GM18951 (cell line): ENCODE measurements around the gene DCUN1D1.
"Not testable (repeated sequence)": the region's sequence is repeated elsewhere in the genome, so short reads cannot be mapped to it uniquely, and the experiment has no call there.

ENCODE experiments used
- POLR2A ChIP-seq: IDR thresholded peaks from 4 replicates; pipeline ENCODE4 v1.6.1; 2011; ENCODE audit warnings: mild to moderate bottlenecking; ENCODE audit not compliant: insufficient read length, insufficient read depth; ENCODE audit errors: extremely low read depth
- in situ Hi-C: fragments of 300-500 bp; cut with MboI; formaldehyde crosslinking; loops from one replicate; pipeline ENCODE4 v1.12.0; 2022; ENCODE audit warnings: low sequenced_read_pairs, mixed read lengths, inconsistent platforms; ENCODE audit not compliant: unreplicated experiment

The DCUN1D1 gene

DNA sequence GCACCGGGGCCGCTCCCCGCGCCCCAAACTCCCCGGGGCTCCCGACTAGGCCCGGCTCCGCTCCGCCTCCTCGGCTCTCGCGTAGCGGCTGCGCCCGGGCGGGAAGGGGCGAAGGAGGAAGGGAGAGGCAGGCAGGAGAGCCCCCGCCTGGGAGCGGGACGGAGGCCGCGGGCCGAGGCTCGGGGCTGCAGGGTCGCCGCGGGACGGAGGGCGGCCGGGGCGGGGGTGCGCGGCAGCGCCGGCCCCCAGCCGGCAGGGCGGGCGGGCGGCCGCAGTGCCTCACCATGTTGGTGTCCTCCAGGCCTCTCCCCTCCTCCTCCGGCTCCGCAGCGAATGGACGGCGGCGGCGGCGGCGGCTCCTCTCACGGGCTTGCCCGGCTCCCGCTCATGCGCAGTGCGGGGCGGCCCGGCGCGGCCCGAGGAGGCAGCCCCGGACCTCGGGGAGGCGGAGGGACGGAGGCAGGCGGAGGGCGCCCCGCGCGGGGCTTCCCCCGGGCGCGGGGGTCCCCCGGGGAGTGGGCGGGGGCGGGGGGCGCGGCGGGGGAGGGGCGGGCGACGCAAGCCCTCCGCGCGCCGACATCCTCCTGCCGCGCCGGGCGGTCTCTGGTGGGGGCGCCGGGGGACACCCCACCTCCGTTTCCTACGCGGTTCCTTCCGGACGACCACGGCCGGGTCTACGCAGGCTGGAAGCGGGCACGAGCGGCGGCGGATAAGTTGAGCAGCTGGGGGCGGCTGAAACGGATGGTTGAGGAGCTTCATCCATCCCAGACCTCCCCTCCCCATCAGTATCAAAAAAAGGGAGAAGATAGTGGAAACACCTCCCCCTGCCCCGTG is at the start of gene DCUN1D1:
Gene DCUN1D1 (minus strand): TSS at position 335 of the 834 bp plus-strand sequence. CDS start 49 bp downstream, at position 286.
- peak; percentile 74 for TF ChIP-seq POLR2A
- in situ Hi-C loops = no loop called here

DNA sequence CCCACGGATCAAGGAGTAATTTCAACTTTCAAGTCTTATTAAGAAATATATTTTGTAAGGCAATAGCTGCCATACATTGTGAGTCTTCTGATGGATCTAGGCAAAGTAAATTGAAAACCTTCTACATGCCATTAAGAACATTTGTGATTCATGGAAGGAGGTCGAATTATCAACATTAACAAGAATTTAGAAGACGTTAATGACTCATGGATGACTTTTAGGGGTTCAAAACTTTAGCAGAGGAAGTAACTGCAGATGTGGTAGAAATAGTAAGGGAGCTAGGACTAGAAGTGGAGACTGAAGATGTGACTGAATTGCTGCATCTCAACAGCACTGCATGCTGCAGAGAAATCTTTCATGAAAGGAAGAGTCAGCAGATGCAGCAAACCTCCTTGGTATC is 48.1 kb upstream of the DCUN1D1 start:
- TF ChIP-seq POLR2A = no peak
- in situ Hi-C loops = no loop called here

DNA sequence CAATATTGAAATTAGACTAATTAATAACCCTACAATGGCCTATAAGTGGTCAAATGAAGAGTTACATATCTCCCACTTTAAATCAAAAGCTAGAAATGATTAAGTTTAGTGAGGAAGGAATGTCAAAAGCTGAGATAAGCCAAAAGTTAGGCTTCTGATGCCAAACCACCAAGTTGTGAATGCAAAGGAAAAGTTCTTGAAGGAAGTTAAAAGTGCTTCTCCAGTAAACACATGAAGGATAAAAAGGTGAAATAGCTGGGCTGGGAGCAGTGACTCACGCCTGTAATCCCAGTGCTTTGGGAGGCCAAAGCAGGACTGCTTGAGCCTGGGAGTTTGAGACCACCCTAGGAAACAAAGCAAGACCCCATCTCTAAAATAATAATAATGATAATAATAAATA is 46.9 kb upstream of the DCUN1D1 start:
- in situ Hi-C loops = no loop called here
- TF ChIP-seq POLR2A = no peak

DNA sequence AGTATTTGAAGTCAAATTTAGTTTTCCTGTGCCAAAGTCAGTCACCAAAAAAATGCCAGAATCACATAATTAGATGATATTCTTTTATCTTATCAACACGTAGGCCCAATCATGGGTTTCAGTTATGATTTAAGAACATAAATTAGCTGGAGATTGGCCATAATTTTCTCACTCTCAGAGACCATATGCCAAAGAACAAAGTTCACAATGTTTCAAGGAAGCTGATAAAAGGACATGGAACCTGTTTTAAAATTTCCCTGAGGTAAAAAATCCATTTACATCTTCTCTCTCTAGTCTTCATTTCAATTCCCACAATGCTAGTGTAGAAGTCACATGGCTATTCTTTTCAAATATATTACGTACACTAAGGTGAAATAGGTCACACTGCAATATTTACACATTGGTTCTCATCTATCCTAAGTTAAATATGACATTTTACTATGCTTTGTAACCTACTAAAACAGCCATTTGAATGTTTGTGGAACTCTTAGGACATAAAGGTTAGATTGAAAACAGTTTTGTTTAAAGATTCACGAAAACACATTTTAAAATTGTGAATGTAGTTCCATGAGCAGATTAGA is 42.7 kb upstream of the DCUN1D1 start:
- in situ Hi-C loops = no loop called here

DNA sequence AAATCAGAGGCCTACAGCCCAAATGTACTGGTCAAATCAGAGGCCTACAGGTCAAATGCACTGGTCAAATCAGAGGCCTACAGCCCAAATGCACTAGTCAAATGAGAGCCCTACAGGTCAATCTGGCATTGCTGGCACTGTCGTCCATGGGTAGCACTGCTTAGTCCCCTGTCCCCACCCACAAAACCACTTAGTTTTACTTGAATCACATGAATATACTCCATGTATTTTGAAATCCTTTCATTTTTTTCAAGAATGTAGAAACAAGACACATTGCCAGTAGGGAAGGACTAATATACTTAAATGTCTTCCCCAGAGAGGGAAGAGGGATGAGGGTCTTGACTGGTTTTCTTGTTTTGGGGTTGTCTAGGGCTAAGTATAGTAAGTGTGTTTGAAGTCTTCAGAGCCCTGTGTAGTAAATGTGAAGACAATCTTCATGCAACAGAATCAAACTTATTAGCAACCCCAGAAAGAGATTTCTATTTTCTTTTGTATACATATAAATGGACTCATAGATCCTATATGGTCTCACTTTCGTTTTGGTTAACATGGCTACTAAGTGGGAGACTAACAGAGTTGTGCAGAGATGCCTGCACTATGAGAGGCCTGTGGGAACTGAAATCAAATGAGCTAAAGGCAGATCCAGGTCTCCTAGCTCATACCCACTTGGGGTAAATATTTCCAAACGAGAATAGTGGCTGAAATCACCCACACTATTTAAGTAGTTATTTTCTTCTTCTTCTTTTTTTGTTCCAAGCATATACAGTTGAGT is 38.3 kb upstream of the DCUN1D1 start:
- in situ Hi-C loops = no loop called here
- no peak for TF ChIP-seq POLR2A

More for the DNA sequence above, 42.7 kb upstream of the DCUN1D1 start:
- TF ChIP-seq POLR2A = no peak

- in situ Hi-C loops = no loop called here
- TF ChIP-seq POLR2A = no peak
Observed at GRCh38 chr3:183015185-183015584, 34.8 kb upstream of the DCUN1D1 start.

GRCh38 chr3:183013856-183014255 is 33.5 kb upstream of the DCUN1D1 start:
- no peak for TF ChIP-seq POLR2A
- in situ Hi-C loops = no loop called here

DNA sequence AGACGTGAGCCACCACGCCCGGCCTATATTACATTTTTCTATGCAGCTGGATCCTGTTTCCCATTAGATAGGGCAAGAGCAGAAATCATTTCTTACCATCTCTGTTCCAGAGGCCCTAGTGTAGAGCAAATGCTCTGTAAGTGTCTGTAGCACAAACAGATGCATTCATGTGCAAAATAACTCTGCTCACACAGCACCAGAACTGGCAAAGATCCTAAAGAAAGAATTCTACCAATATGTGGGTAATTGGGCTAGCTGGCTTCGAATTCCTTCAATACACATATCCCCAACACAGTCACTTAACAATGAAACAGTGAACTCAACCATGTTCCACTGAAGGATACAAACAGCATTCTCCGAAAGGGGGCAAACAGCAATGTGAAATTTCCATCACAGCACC is 32.7 kb upstream of the DCUN1D1 start:
- TF ChIP-seq POLR2A = no peak
- in situ Hi-C loops = no loop called here

DNA sequence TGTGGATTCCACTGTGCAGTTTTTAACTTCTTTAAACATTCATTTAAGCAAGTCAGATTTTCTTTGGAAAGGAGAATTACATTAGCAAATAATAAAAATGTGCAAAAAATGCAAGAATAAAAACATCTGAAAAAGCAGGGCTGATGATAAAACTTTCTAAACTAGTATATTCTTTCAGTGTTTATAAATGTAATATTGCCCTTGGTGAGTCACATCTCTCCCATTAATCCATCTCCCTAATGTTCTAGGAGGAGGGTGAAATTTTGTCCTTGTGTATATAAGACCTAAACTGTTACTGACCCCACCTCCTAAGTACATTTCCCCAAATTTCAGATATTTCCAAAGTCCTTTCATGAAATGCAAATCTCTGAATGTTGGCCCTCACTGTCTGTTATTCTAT is 28.5 kb upstream of the DCUN1D1 start:
- in situ Hi-C loops = no loop called here
- TF ChIP-seq POLR2A = no peak

DNA sequence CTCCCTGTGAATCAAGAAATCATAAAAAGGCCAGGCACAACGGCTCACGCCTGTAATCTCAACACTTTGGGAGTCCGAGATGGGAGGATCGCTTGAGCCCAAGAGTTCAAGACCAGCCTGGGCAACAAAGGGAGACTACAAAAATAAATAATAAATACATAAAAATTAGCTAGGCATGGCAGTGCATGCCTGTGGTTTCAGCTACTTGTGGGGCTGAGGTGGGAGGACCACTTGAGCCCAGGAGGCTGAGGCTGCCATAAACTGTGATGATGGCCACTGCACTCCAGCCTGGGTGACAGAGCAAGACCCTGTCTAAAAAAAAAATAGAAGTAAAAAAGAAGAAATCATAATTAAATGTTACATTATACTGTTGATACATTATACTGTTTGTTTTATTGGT is 28.0 kb upstream of the DCUN1D1 start:
- TF ChIP-seq POLR2A = no peak
- in situ Hi-C loops = no loop called here

DNA sequence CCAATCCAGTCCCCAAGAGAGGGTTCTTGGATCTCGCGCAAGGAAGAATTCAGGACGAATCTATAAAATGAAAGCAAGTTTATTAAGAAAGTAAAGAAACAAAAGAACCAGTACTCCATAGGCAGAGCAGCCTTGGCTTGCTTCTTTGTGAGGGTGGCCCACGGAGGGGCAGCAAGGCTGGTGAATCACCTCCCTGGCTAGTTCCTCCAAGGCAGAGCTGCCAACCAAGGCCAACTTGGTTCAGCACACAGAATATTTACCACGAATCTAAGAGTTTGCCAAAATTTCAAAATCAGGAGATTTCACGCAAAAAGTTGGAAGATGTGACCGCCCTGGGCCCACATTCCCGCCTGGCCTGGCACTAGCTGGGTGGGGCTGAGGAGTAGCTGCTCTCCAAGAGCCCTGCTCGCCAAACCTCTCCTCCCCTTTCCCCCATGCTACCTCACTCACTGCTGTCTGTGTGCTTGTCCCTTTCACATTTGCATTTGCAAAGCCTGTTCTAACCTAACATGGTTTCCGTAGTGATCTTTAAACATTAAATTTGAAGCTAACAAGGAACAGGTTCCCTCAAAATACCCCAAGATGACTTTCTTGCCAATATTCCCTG is 26.2 kb upstream of the DCUN1D1 start:
- in situ Hi-C loops = no loop called here
- no peak for TF ChIP-seq POLR2A

DNA sequence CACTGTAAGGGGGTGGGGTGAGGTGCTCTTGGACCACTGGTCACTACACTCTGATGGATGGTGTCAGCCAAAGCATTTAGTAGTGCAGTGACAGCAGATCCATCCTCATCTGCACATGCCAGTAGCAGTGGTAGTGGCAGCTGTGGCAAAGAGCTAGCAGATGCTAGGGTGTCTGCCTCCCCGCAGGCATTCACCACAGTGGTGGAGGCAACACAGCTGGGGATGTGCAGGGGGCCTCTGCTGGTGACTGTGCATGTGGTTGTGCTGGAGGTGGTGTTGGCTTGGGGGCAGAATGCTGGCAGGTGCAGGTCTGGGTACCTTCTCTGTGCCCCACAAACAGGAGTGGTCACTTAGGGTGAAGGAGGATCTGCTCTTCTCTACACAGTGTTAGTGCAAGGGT is 19.4 kb upstream of the DCUN1D1 start:
- in situ Hi-C loops = no loop called here
- TF ChIP-seq POLR2A = no peak

GRCh38 chr3:182993486-182994201 is 13.3 kb upstream of the DCUN1D1 start:
- in situ Hi-C loops = not testable (repeated sequence)
